ENCODE data around the gene RAB3GAP2.
"Not testable (repeated sequence)": the region's sequence is repeated elsewhere in the genome, so short reads cannot be mapped to it uniquely, and the experiment has no call there.

Gene RAB3GAP2

DNA sequence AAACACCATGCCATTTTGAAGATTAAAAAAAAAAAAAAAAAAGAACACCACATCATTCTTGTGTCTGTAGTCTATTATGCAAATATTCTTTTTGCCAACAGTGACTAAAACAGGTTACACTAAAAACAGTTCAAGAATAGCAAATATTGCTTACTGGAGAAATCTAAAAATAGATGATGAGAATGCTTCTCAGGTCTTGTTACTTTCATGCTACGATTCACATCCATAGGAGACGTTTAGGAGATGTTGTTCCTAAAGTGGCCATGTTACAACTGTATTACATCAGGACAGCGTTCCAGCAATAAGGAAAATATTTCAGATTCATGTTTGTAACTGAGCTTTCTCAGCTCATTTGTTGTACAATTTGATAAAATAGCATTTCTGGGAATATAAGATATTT lies 32.3 kb downstream of the RAB3GAP2 start:
- Mint-ChIP-seq H3K27ac (no peak overlapping the region), H3K4me1 (ENCODE audit: low read depth) (peaks cover 50% of the 10 kb centered on the region), H3K27me3 (no peaks in the 10 kb centered on the region), H3K36me3 (ENCODE audit: low read depth) (peaks cover 30% of the 10 kb centered on the region), H3K4me3 (no peak overlapping the region), H3K9me3 (peaks cover 4% of the 10 kb centered on the region)
- DNase-seq: no peak

DNA sequence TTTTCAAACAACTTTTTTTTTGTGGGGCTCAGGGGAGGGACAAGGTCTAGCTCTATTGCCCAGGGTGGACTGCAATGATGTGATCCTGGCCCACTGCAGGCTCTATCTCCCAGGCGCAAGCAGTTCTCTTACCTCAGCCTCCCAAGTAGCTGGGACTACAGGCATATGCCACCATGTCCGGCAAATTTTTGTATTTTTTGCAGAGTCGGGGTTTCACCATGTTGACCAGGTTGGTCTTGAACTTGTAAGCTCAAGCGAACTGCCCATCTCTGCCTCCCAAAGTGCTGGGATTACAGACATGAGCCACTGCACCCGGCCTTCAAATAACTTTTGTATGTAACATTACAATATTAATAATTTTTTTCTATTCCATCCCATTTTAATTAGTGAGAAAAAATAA lies 33.0 kb downstream of the RAB3GAP2 start:
- H3K9me3 Mint-ChIP-seq: peaks cover 2% of the 10 kb centered on the region
- peaks cover 29% of the 10 kb centered on the region for H3K36me3 Mint-ChIP-seq (ENCODE audit: low read depth)
- H3K4me1 Mint-ChIP-seq (ENCODE audit: low read depth): peaks cover 49% of the 10 kb centered on the region
- no peak overlapping the region for H3K27ac Mint-ChIP-seq
- no peak for DNase-seq
- H3K27me3 Mint-ChIP-seq: no peaks in the 10 kb centered on the region
- no peak overlapping the region for H3K4me3 Mint-ChIP-seq

DNA sequence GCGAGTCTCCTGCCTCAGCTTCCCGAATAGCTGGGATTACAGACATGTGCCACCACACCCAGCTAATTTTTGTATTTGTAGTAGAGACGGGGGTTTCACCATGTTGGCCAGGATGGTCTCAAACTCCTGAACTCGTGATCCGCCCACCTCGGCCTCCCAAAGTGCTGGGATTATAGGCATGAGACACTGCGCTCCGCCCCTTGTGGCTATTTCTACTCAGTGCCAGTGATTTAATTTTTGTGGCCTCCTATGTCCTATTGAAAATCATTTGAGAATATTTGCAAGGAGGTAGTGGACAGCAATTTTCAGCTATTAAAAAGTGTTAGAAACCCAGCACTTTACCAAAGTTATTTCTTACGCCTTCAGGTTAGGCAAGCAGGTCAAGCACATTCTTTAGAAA lies 36.0 kb downstream of the RAB3GAP2 start:
- H3K9me3 Mint-ChIP-seq, H3K27me3 Mint-ChIP-seq, H3K4me3 Mint-ChIP-seq, H3K27ac Mint-ChIP-seq, DNase-seq: not testable (repeated sequence)
- H3K4me1 Mint-ChIP-seq (ENCODE audit: low read depth): peaks cover 39% of the 10 kb centered on the region
- peaks cover 38% of the 10 kb centered on the region for H3K36me3 Mint-ChIP-seq (ENCODE audit: low read depth)

GRCh38 chr1:220235462-220235861 lies 36.8 kb downstream of the RAB3GAP2 start:
- H3K36me3 Mint-ChIP-seq (ENCODE audit: low read depth): peaks cover 45% of the 10 kb centered on the region
- no peak for DNase-seq
- no peak overlapping the region for H3K4me3 Mint-ChIP-seq
- no peaks in the 10 kb centered on the region for H3K9me3 Mint-ChIP-seq
- H3K27ac Mint-ChIP-seq: no peak overlapping the region
- peaks cover 37% of the 10 kb centered on the region for H3K4me1 Mint-ChIP-seq (ENCODE audit: low read depth)
- no peaks in the 10 kb centered on the region for H3K27me3 Mint-ChIP-seq

GRCh38 chr1:220233927-220234326 lies 38.3 kb downstream of the RAB3GAP2 start:
- Mint-ChIP-seq H3K9me3 (no peaks in the 10 kb centered on the region), H3K4me3 (no peak overlapping the region), H3K27me3 (no peaks in the 10 kb centered on the region), H3K4me1 (ENCODE audit: low read depth) (peaks cover 39% of the 10 kb centered on the region), H3K36me3 (ENCODE audit: low read depth) (peaks cover 50% of the 10 kb centered on the region), H3K27ac (no peak overlapping the region)
- DNase-seq: no peak

GRCh38 chr1:220229771-220230170 lies 42.5 kb downstream of the RAB3GAP2 start:
- Mint-ChIP-seq H3K36me3 (ENCODE audit: low read depth) (peaks cover 81% of the 10 kb centered on the region), H3K4me3 (no peak overlapping the region), H3K27ac (no peak overlapping the region), H3K4me1 (ENCODE audit: low read depth) (peaks cover 64% of the 10 kb centered on the region), H3K27me3 (no peaks in the 10 kb centered on the region), H3K9me3 (no peaks in the 10 kb centered on the region)
- DNase-seq: no peak

DNA sequence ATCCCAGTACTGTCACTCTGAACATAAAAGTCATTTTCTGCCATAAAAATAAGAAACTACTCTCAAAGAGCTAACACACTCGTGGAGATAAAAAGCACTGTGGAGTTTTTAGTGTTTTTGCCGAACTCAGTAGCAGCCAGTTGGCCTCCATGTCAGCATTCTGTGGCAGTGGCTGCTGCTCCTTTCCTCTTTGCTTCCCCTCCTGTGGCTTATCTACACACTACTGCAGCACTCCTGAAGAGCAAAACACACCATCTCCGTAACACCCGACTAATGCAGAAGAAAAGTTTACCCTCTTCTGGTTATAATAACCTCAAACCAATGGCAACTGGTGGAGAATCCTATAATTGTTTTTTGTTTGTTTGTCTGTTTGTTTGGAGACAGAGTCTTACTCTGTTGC lies 44.9 kb downstream of the RAB3GAP2 start:
- peaks cover 74% of the 10 kb centered on the region for H3K4me1 Mint-ChIP-seq (ENCODE audit: low read depth)
- peaks cover 69% of the 10 kb centered on the region for H3K36me3 Mint-ChIP-seq (ENCODE audit: low read depth)
- H3K9me3 Mint-ChIP-seq: no peaks in the 10 kb centered on the region
- no peak overlapping the region for H3K27ac Mint-ChIP-seq
- no peaks in the 10 kb centered on the region for H3K27me3 Mint-ChIP-seq
- H3K4me3 Mint-ChIP-seq: no peak overlapping the region
- DNase-seq: no peak

- H3K27ac Mint-ChIP-seq: no peak overlapping the region
- no peak for DNase-seq
- peaks cover 64% of the 10 kb centered on the region for H3K36me3 Mint-ChIP-seq (ENCODE audit: low read depth)
- peaks cover 75% of the 10 kb centered on the region for H3K4me1 Mint-ChIP-seq (ENCODE audit: low read depth)
- no peaks in the 10 kb centered on the region for H3K27me3 Mint-ChIP-seq
- H3K9me3 Mint-ChIP-seq: no peaks in the 10 kb centered on the region
- no peak overlapping the region for H3K4me3 Mint-ChIP-seq
Measured at GRCh38 chr1:220226752-220227151, 45.5 kb downstream of the RAB3GAP2 start.

DNA sequence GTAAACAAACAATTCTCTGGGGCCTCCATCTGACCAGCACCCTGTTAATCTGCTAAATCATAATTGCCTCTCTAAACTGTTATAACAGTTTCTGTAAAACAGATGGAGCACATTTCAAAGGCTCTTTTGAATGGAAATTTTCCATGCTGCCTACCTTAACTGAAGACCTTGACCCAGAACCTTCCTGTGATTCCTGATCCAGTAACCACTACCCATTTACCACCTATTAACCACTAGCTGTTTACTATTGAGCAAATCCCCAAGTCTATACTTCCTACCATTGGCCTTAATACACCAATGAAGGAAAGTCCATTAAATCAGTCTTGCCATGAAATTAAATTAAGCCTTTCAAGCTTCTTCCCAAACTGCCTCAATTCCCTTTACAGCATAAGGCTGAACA lies 46.3 kb downstream of the RAB3GAP2 start:
- H3K27me3 Mint-ChIP-seq: no peaks in the 10 kb centered on the region
- peaks cover 64% of the 10 kb centered on the region for H3K36me3 Mint-ChIP-seq (ENCODE audit: low read depth)
- no peak overlapping the region for H3K4me3 Mint-ChIP-seq
- peaks cover 72% of the 10 kb centered on the region for H3K4me1 Mint-ChIP-seq (ENCODE audit: low read depth)
- H3K9me3 Mint-ChIP-seq: no peaks in the 10 kb centered on the region
- H3K27ac Mint-ChIP-seq: no peak overlapping the region
- DNase-seq: no peak

GRCh38 chr1:220224611-220225124 lies 47.6 kb downstream of the RAB3GAP2 start:
- H3K27me3 Mint-ChIP-seq: no peaks in the 10 kb centered on the region
- no peaks in the 10 kb centered on the region for H3K9me3 Mint-ChIP-seq
- no peak for DNase-seq
- H3K4me3 Mint-ChIP-seq: no peak overlapping the region
- H3K27ac Mint-ChIP-seq: no peak overlapping the region
- H3K4me1 Mint-ChIP-seq (ENCODE audit: low read depth): peaks cover 77% of the 10 kb centered on the region
- H3K36me3 Mint-ChIP-seq (ENCODE audit: low read depth): peaks cover 65% of the 10 kb centered on the region

- Mint-ChIP-seq H3K27me3 (no peaks in the 10 kb centered on the region), H3K4me3 (no peak overlapping the region), H3K36me3 (ENCODE audit: low read depth) (peaks cover 67% of the 10 kb centered on the region), H3K9me3 (no peaks in the 10 kb centered on the region), H3K4me1 (ENCODE audit: low read depth) (peaks cover 81% of the 10 kb centered on the region), H3K27ac (no peak overlapping the region)
- no peak for DNase-seq
Measured at GRCh38 chr1:220224033-220224432, 48.2 kb downstream of the RAB3GAP2 start.

DNA sequence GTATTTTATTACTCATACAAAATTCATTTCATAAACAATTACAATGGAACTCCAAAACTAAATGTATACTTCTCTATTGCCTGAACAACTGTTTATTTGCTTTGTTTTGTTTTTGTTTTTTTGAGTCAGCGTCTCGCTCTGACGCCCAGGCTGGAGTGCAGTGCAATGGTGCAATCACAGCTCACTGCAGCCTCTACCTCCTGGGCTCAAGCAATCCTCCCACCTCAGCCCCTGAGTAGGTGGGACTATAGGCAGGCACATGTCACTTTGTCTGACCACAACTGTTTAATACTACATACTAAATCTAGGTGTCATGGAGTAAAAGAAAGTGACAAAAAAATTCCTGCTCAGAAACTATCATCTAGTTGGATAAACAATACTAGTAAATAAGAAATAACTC lies 49.3 kb downstream of the RAB3GAP2 start:
- Mint-ChIP-seq H3K9me3 (no peaks in the 10 kb centered on the region), H3K4me1 (ENCODE audit: low read depth) (peaks cover 74% of the 10 kb centered on the region), H3K27me3 (no peaks in the 10 kb centered on the region), H3K4me3 (no peak overlapping the region), H3K36me3 (ENCODE audit: low read depth) (peaks cover 56% of the 10 kb centered on the region), H3K27ac (no peak overlapping the region)
- no peak for DNase-seq

DNA sequence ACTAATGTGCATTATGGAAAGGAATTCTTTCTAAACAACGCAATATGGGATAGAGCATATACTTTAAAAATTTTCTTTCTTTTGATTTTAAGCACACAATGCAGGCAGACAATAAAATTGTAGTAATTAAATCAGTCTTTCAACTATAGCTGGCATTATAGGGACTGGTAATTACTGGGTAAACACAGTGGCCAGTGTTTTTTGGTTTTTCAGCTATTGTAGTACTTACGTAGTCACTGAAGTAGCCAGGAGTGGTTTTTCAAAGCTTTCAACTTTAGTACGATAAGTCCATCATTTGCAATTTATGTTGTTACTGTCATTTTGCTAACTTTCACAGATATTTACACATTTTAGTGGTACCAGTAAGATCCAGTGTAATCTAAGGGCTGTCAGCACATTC lies 50.6 kb downstream of the RAB3GAP2 start:
- H3K27me3 Mint-ChIP-seq: no peaks in the 10 kb centered on the region
- DNase-seq: no peak
- H3K4me3 Mint-ChIP-seq: no peak overlapping the region
- peaks cover 70% of the 10 kb centered on the region for H3K4me1 Mint-ChIP-seq (ENCODE audit: low read depth)
- peaks cover 44% of the 10 kb centered on the region for H3K36me3 Mint-ChIP-seq (ENCODE audit: low read depth)
- no peak overlapping the region for H3K27ac Mint-ChIP-seq
- no peaks in the 10 kb centered on the region for H3K9me3 Mint-ChIP-seq

DNA sequence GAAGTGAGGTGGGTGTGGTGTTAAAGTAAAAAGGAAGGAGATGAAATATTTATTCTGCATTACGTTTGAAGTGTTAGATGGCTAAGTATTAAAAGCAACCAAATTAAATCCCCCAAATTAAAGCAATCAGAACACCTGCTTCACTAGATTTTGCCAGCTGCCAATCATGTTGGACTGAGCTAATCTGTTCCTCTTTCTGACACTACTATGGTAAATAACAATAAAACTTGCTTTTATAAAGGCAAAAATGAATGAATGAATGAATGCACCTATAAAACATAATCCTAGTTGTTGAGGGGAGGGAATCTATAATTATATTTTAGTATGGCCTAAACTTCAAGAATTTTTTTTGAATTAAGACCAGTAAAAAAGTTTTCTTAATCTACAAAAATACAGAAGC lies 51.0 kb downstream of the RAB3GAP2 start:
- DNase-seq: no peak
- no peaks in the 10 kb centered on the region for H3K9me3 Mint-ChIP-seq
- peaks cover 66% of the 10 kb centered on the region for H3K4me1 Mint-ChIP-seq (ENCODE audit: low read depth)
- H3K36me3 Mint-ChIP-seq (ENCODE audit: low read depth): peaks cover 40% of the 10 kb centered on the region
- no peak overlapping the region for H3K4me3 Mint-ChIP-seq
- no peaks in the 10 kb centered on the region for H3K27me3 Mint-ChIP-seq
- H3K27ac Mint-ChIP-seq: no peak overlapping the region

DNA sequence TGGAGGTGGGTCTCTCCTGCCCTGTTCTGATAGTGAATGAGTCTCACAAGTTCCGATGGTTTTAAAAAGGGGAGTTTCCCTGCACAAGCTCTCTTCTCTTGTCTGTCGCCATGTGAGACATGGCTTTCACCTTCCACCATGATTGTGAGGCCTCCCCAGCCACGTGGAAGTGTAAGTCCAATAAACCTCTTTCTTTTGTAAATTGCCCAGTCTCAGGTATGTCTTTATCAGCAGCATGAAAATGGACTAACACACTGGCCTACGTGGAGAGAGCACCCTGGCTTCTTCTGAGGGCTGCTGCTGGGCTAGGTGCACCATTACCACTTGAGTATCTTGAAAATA lies 51.6 kb downstream of the RAB3GAP2 start:
- Mint-ChIP-seq H3K36me3 (ENCODE audit: low read depth) (peaks cover 34% of the 10 kb centered on the region), H3K4me1 (ENCODE audit: low read depth) (peaks cover 64% of the 10 kb centered on the region), H3K27ac (peak overlapping the region; percentile 34)
- not testable (repeated sequence) for H3K9me3 Mint-ChIP-seq, H3K27me3 Mint-ChIP-seq, H3K4me3 Mint-ChIP-seq, DNase-seq

Data from activated T-cell treated with anti-CD3 and anti-CD28 coated beads, Interleukin-2, amount 50 U/mL, for 24 hours (primary cell).